Measurements from ENCODE around the gene KIAA0513. TPM values are rescaled to one million over a fixed set of nuclear protein-coding genes. Genes with fewer than 3 reads are reported as not detected.

Gene KIAA0513
- polyA plus RNA-seq, 1 donor (not counting 4 experiments of a cell fraction or from before 2014, with no cell fraction given), result 3.3 TPM

- Histone ChIP-seq H3K27ac (ENCODE audit: control insufficient read depth, insufficient read depth, low read length) (no peak overlapping the region), H3K9me1 (ENCODE audit: control insufficient read depth, extremely low read depth, insufficient read depth, low read length) (no peaks in the 10 kb centered on the region), H3K4me1 (ENCODE audit: control insufficient read depth, extremely low read depth, insufficient read depth, low read length) (peaks cover 5% of the 10 kb centered on the region), H4K20me1 (ENCODE audit: control insufficient read depth, extremely low read depth, insufficient read depth, low read length) (no peaks in the 10 kb centered on the region), H3K4me3 (ENCODE audit: control insufficient read depth in 2 of 3, extremely low read depth in 1 of 3, insufficient read depth in 2 of 3, low read depth in 1 of 3, low read length in 3 of 3) (no peak overlapping the region), H3K9me3 (ENCODE audit: control insufficient read depth, low read depth, low read length) (no peaks in the 10 kb centered on the region), H3K9ac (ENCODE audit: control insufficient read depth, extremely low read depth, insufficient read depth, low read length) (no peak overlapping the region), H2AFZ (ENCODE audit: control insufficient read depth, low read length) (no peak overlapping the region), H3K27me3 (ENCODE audit: control insufficient read depth, extremely low read depth, insufficient read depth, low read length) (no peaks in the 10 kb centered on the region), H3K79me2 (ENCODE audit: control insufficient read depth, insufficient read depth, low read length) (no peaks in the 10 kb centered on the region), H3K4me2 (ENCODE audit: control insufficient read depth, extremely low read depth, insufficient read depth, low read depth, low read length) (no peak overlapping the region), H3K36me3 (ENCODE audit: control insufficient read depth in 2 of 2, extremely low read depth in 1 of 2, insufficient read depth in 2 of 2, low read length in 2 of 2) (no peaks in the 10 kb centered on the region)
- TF ChIP-seq EZH2 (IDR thresholded peaks at IDR 0.05; ENCODE audit: low read length) (no peak), CTCF (optimal IDR thresholded peaks at IDR 0.05 in 1 of 3, IDR thresholded peaks at IDR 0.05 in 1 of 3, conservative IDR thresholded peaks at IDR 0.05 in 1 of 3; ENCODE audit: extremely low read depth in 1 of 3, insufficient read depth in 2 of 3, low read length in 3 of 3) (no peak)
- dilution Hi-C loops (cut with MboI; ENCODE audit: extremely low pct_ligation_motif_present, low sequenced_read_pairs), result no loop called here
- DNase-seq (ENCODE audit: low read depth, low spot score) (no peak), FAIRE-seq (peak; percentile 5)
These were observed 47.8 kb downstream of the KIAA0513 start for GRCh38 chr16:85075236-85075924.

DNA sequence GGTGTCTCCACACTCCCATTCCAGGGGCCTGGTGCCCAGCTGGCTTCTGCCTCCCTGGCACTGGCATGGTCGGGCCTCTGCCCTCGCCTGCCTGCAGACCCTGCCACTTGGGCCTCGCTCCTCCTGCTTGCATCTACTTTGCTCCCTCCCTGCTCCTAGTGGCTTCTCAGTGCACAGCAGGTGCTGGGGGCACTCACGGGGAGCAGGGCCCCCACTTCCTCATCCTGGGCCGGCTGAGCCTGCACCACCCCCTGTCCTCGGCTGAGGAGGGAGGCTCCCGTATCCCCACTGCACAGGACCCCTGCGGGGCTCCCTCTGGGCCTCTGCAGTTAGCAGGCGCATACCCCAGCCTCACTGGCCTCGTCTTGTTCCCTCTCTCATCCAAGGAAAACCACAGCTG is 49.4 kb downstream of the KIAA0513 start:
- Histone ChIP-seq H3K9ac (ENCODE audit: control insufficient read depth, extremely low read depth, insufficient read depth, low read length) (no peak overlapping the region), H3K4me1 (ENCODE audit: control insufficient read depth, extremely low read depth, insufficient read depth, low read length) (peaks cover 5% of the 10 kb centered on the region), H3K4me3 (ENCODE audit: control insufficient read depth in 2 of 3, extremely low read depth in 1 of 3, insufficient read depth in 2 of 3, low read depth in 1 of 3, low read length in 3 of 3) (no peak overlapping the region), H2AFZ (ENCODE audit: control insufficient read depth, low read length) (no peak overlapping the region), H4K20me1 (ENCODE audit: control insufficient read depth, extremely low read depth, insufficient read depth, low read length) (no peaks in the 10 kb centered on the region), H3K27me3 (ENCODE audit: control insufficient read depth, extremely low read depth, insufficient read depth, low read length) (peaks cover under 1% of the 10 kb centered on the region), H3K4me2 (ENCODE audit: control insufficient read depth, extremely low read depth, insufficient read depth, low read depth, low read length) (no peak overlapping the region), H3K79me2 (ENCODE audit: control insufficient read depth, insufficient read depth, low read length) (no peaks in the 10 kb centered on the region), H3K9me3 (ENCODE audit: control insufficient read depth, low read depth, low read length) (no peaks in the 10 kb centered on the region), H3K9me1 (ENCODE audit: control insufficient read depth, extremely low read depth, insufficient read depth, low read length) (no peaks in the 10 kb centered on the region), H3K27ac (ENCODE audit: control insufficient read depth, insufficient read depth, low read length) (no peak overlapping the region), H3K36me3 (ENCODE audit: control insufficient read depth in 2 of 2, extremely low read depth in 1 of 2, insufficient read depth in 2 of 2, low read length in 2 of 2) (no peaks in the 10 kb centered on the region)
- FAIRE-seq (no peak), DNase-seq (ENCODE audit: low read depth, low spot score) (no peak)
- no peak for TF ChIP-seq EZH2 (IDR thresholded peaks at IDR 0.05; ENCODE audit: low read length)
- TF ChIP-seq CTCF (optimal IDR thresholded peaks at IDR 0.05 in 1 of 3, IDR thresholded peaks at IDR 0.05 in 1 of 3, conservative IDR thresholded peaks at IDR 0.05 in 1 of 3; ENCODE audit: extremely low read depth in 1 of 3, insufficient read depth in 2 of 3, low read length in 3 of 3), result no peak
- dilution Hi-C loops (cut with MboI; ENCODE audit: extremely low pct_ligation_motif_present, low sequenced_read_pairs), result no loop called here
